SH-SY5Y (cell line): ENCODE results near the gene ZNF880.

ENCODE experiments used
- GATA2 ChIP-seq: IDR thresholded peaks from 2 replicates; pipeline ENCODE4 v1.6.1; 2011; ENCODE audit warnings: mild to moderate bottlenecking, low read depth, low read length
- GATA3 ChIP-seq: IDR thresholded peaks from 2 replicates; pipeline ENCODE4 v1.6.1; 2011; ENCODE audit warnings: low read depth, mild to moderate bottlenecking, low read length, moderate library complexity

DNA sequence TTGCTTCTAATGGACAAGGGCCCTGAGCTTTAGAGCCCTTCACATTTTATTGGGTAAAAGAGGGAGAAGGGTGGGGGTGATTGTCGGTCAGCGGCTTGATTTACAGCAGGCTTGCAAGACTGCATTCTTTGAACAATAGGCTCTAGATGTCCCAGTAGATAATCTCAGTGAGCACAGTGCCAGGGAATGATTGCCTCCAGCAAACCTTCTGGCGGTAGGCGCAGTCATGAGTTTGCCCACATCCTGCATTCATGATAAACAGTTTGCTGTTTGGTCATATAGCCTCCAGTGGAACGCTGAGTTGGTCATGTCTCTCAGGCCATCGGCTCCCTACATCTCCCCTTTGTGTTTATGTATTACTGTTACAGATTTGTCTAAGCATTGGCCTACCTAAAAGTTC is 40.6 kb downstream of the ZNF880 start:
- no peak for TF ChIP-seq GATA2
- TF ChIP-seq GATA3: no peak
